BE2C (cell line): ENCODE data around the gene CLDN25.

Experiments used
- DNase-seq: peaks from one replicate; pipeline ENCODE4 v3.0.0-alpha.2; 2020
- H3K27me3 ChIP-seq: fragments of 250-450 bp; sonication (Bioruptor Pico); 2 replicates; pipeline ENCODE4 v1.5.1; 2020; ENCODE audit warnings: mild to moderate bottlenecking
- H3K36me3 ChIP-seq: fragments of 250-450 bp; sonication (Bioruptor Pico); 2 replicates; pipeline ENCODE4 v1.5.1; 2020; ENCODE audit warnings: mild to moderate bottlenecking
- H3K4me1 ChIP-seq: fragments of 250-450 bp; sonication (Bioruptor Pico); 2 replicates; pipeline ENCODE4 v1.5.1; 2020
- H3K4me3 ChIP-seq: 2 replicates; pipeline ENCODE4 v1.5.1; 2011; ENCODE audit warnings: low read depth, low read length
- H3K9me3 ChIP-seq: fragments of 250-450 bp; sonication (Bioruptor Pico); 2 replicates; pipeline ENCODE4 v1.5.1; 2020
- CTCF ChIP-seq: IDR thresholded peaks from 2 replicates; pipeline ENCODE4 v1.5.1; 2012; ENCODE audit warnings: mild to moderate bottlenecking, low read depth, low read length

The CLDN25 gene

DNA sequence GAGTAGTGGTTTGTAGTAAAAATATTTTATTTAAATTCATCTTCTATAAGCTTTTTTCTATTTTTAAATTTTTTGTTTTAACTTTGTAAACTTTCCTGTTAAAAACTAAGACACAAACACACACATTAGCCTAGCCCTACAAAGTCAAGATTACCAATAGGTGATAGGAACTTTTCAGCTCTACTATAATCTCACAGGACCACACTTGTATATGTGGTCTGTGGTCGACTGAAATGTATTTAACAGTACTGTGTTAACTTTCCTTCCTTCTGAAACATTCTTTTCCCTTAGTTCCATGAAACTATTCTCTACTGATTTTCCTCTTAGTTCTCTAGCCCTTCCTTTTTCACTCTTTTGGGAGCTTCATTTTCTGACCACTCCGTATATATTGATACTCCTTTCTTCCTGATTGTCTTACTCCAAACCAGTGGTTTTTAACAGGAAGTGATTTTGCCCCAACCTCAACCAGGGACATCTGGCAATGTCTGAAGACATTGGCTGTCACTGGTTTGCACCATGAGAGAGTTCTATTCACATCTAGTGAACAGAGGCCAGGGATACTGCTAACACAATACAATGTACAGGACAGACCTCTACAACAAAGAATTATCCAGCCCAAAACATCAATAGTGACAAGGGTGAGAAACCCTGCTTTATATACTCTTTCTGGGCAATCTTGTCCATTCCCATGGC lies 14.9 kb upstream of the CLDN25 start:
- Histone ChIP-seq H3K4me3 (no peak overlapping the region), H3K9me3 (0 out of 2 replicates have a peak, but pooled peaks cover 2% of the 10 kb centered on the region), H3K4me1 (no peaks in the 10 kb centered on the region), H3K27me3 (no peaks in the 10 kb centered on the region), H3K36me3 (peaks cover 52% of the 10 kb centered on the region)
- no peak for DNase-seq
- TF ChIP-seq CTCF = no peak

DNA sequence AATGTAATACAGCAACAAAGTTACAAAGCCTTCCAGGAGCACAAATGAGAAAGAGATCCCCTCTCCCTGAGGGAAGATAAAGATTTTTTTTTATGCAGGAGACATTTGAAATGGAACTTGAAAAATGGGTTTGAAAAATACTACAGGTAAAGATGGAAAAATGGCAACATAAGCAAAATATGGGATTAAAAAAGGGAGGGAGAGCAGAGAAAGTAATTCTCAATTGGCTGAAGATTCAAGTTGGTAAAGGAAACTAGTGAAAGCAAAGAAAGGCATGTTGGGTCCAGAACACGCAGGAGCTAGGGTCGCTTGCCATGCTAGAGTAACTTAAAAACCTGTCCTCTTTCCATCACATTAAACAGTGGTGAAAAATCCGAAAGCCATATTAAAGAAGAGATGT lies 7.6 kb upstream of the CLDN25 start:
- TF ChIP-seq CTCF = no peak
- no peak for DNase-seq
- Histone ChIP-seq H3K9me3 (no peaks in the 10 kb centered on the region), H3K4me3 (no peak overlapping the region), H3K4me1 (no peaks in the 10 kb centered on the region), H3K27me3 (no peaks in the 10 kb centered on the region), H3K36me3 (peaks cover 21% of the 10 kb centered on the region)

GRCh38 chr11:113773092-113773415 lies 6.5 kb upstream of the CLDN25 start:
- Histone ChIP-seq H3K36me3 (peaks cover 14% of the 10 kb centered on the region), H3K4me3 (peak overlapping the region; percentile 96), H3K4me1 (peaks cover 3% of the 10 kb centered on the region), H3K9me3 (no peaks in the 10 kb centered on the region), H3K27me3 (no peaks in the 10 kb centered on the region)
- peak; percentile 39 for DNase-seq
- no peak for TF ChIP-seq CTCF

DNA sequence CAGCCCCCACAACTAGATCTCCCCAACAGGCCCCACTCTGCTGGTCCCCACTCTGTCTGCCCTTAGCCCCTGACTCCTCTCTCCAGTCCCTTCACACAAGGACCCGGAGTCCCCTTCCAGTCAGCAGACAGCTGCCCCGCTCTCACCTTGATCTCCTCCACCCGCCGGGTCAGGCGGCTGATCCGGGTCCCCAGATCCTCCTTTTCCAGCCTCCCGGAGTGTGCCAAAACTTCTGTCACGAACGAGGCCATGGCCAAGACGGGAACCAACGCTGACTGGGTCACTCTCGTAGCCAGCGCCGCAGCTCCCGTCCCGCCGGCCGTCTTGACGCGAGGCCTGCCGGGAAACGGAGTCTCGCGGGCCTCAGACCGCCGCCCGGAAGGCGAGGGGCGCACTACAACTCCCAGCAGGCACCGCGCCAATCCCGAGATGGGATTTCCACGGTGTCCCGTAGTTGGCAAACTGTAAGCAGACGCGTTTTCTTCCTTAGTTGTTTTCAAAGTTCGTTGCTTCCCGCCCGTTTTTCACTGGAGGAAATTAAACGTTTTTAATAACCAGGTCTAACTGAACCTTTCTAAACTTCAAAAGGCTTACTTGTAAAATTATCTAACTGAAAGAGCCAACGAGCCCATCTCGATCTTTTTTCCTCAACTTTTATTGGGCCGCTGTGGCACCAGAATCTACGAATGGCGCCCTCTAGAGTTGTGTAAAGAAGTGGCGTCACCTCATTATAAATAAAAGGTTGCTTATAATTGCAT lies 6.0 kb upstream of the CLDN25 start, which contains the start of gene ZW10:
Gene ZW10, minus strand, starts transcription at position 277 of the 758 bp plus-strand sequence. Its CDS starts 26 bp downstream, at position 251.
- Histone ChIP-seq H3K27me3 (no peaks in the 10 kb centered on the region), H3K4me3 (peak within 1 kb of the TSS; percentile 96), H3K36me3 (peaks cover 9% of the 10 kb centered on the region), H3K4me1 (peaks cover 5% of the 10 kb centered on the region), H3K9me3 (no peaks in the 10 kb centered on the region)
- peak; percentile 87 for TF ChIP-seq CTCF
- DNase-seq = peak; percentile 98

DNA sequence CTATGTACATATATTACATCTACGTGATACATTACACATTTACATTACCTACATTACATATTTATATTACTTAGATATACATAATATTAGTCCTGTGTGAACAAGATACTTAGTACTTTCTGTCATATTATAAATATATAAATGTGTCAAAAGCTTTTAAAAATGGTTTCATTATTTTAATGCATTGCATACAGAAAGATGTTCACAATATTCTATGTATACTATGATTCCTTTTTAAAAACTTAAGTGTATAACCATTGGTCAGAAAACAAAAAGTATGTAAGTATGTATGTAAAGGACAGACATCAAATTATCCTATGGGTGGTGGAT lies 5.5 kb upstream of the CLDN25 start:
- H3K4me3 ChIP-seq = peak overlapping the region; percentile 96

More for the DNA sequence above, 5.5 kb upstream of the CLDN25 start:
- Histone ChIP-seq H3K27me3 (no peaks in the 10 kb centered on the region), H3K36me3 (peaks cover 7% of the 10 kb centered on the region), H3K4me1 (peaks cover 5% of the 10 kb centered on the region), H3K9me3 (no peaks in the 10 kb centered on the region)
- TF ChIP-seq CTCF = no peak
- no peak for DNase-seq
